ENCODE results near the gene IL21R.

The IL21R gene

DNA sequence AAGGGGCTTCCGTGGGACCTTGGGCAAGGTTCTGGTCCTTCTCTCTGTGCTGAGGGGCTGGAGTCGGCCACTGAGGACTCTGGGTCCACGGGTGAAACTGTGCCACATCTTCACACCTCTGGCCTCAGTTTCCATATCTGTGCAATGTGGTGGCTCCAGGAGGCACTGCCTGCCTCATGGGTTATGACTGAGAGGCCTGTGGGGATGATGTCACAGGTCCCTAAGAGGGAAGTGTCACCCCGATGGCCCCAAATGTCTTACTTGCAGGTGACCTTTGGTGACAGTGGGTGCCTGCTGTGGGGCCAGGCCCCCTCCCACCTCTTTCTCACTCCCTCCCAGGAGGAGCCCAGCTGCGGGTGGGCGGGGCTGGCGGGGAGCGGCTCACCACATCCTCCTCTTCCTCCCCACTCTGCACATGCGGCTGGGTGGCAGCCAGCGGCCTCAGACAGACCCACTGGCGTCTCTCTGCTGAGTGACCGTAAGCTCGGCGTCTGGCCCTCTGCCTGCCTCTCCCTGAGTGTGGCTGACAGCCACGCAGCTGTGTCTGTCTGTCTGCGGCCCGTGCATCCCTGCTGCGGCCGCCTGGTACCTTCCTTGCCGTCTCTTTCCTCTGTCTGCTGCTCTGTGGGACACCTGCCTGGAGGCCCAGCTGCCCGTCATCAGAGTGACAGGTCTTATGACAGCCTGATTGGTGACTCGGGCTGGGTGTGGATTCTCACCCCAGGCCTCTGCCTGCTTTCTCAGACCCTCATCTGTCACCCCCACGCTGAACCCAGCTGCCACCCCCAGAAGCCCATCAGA is at the start of gene IL21R:
IL21R (plus strand) TSS at position 407 of the 801 bp plus-strand sequence. CDS start 27,898 bp downstream, outside the sequence.
- peak; percentile 90 for DNase-seq

DNA sequence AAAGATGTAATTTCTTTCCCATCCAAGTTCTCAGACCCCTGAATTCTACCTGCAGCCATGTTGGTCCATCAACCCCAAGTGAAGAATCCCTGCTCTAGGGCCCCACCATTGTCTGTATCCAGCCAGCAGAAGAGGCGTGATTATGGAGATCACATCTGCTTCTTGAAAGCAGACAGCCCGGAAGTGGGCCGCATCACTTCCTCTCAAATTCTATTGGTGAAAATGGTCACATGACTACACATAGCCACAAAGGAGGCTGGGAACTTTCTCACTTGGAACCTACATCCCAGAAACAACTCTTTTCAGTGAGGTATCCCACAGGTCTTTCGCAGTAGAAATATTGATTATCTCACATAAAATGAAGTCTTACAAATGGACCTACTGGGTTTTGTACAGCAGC is 48.1 kb upstream of the IL21R start:
- no peak for DNase-seq

DNA sequence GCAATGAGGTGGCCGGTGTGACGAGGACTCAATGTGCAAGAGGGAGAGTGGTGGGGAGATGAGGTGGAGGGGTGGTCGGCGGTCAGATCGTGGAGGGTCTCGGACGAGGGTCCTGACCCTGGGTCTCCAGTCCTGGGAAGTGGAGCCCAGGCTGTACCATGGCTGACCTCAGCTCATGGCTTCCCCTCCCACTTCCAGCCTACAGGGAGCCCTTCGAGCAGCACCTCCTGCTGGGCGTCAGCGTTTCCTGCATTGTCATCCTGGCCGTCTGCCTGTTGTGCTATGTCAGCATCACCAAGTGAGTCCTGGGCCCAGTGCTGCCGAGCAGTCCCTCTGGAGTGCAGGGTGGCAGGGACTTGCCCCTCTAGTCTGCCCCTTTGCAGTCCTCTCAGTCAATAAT is 46.4 kb upstream of the IL21R start:
- no peak for DNase-seq

DNA sequence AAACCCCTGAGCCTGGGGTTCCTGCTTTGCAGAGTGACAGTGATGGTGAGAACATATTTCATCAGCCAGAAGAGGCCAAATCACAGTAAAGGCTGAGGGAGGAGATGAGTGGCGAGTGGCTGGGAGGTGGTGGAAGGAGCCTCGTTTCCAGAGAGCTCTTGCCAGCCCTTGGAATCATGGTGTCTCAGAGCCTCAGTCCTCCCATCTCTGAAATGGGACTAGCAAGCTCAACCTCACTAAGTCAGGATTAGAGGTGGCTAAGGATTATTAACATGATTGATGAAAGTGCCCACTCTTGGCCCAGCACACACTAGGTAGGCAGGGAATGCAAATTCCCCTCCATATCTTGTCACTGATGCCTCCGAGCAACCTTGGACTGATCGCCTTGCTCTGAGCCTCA is 45.2 kb upstream of the IL21R start:
- DNase-seq: no peak

DNA sequence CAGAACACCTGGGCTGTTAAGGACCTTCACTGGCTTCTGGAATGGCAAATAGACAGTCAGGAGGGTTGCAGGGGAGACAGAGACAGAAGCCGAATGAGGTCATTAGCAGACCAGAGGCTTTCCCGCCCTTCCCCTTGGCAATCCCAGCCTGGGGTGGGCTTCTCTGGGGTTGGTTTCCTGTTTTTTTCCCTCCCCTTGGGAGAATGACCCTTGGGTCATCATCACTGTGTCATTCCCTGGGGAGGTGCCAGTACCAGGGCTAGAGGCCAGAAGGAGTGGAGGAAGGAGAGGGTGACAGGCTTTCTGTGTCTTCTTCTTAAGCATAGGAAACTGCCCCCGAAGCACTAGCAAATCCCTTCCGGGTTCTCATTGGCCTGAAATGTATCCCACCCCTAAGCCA is 42.9 kb upstream of the IL21R start:
- no peak for DNase-seq

DNA sequence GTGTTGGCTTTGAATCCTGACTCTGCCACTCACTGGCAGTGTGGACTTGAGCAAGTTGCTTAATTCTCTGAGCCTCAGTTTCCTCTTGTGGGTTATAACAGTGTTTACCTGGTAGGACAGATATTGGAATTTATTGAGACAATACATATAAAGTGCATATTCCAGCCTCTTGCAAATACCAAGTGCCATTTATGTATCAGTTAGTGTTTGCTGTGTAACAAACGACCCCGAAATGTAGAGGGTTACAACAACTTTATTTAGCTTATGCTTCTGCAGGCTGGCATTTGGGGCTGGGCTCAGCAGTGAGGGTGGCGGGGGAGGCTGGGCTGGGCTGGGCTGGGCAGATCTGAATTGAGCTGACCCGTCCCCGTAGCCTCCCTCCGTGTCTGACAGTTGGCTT is 42.4 kb upstream of the IL21R start:
- DNase-seq: no peak

DNA sequence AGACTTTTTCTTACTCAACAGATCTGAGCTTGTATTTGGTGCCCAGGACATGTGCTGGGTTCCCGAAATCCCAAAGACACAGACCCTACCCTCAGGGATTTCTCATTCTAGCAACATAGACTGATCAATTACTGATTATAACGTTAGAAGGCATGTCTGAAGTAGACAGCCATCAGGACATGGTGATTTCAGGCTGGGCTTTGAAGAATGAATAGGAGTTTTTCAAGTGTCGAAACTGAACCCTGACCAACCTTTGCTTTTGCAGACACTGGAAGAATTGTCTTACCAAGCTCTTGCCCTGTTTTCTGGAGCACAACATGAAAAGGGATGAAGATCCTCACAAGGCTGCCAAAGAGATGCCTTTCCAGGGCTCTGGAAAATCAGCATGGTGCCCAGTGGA is 40.0 kb upstream of the IL21R start:
- DNase-seq: no peak

DNA sequence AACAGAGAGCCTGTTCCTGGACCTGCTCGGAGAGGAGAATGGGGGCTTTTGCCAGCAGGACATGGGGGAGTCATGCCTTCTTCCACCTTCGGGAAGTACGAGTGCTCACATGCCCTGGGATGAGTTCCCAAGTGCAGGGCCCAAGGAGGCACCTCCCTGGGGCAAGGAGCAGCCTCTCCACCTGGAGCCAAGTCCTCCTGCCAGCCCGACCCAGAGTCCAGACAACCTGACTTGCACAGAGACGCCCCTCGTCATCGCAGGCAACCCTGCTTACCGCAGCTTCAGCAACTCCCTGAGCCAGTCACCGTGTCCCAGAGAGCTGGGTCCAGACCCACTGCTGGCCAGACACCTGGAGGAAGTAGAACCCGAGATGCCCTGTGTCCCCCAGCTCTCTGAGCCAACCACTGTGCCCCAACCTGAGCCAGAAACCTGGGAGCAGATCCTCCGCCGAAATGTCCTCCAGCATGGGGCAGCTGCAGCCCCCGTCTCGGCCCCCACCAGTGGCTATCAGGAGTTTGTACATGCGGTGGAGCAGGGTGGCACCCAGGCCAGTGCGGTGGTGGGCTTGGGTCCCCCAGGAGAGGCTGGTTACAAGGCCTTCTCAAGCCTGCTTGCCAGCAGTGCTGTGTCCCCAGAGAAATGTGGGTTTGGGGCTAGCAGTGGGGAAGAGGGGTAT is 39.3 kb upstream of the IL21R start:
- DNase-seq: no peak

DNA sequence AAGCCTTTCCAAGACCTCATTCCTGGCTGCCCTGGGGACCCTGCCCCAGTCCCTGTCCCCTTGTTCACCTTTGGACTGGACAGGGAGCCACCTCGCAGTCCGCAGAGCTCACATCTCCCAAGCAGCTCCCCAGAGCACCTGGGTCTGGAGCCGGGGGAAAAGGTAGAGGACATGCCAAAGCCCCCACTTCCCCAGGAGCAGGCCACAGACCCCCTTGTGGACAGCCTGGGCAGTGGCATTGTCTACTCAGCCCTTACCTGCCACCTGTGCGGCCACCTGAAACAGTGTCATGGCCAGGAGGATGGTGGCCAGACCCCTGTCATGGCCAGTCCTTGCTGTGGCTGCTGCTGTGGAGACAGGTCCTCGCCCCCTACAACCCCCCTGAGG is 38.7 kb upstream of the IL21R start:
- no peak for DNase-seq

DNA sequence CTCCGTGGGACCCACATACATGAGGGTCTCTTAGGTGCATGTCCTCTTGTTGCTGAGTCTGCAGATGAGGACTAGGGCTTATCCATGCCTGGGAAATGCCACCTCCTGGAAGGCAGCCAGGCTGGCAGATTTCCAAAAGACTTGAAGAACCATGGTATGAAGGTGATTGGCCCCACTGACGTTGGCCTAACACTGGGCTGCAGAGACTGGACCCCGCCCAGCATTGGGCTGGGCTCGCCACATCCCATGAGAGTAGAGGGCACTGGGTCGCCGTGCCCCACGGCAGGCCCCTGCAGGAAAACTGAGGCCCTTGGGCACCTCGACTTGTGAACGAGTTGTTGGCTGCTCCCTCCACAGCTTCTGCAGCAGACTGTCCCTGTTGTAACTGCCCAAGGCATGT is 38.2 kb upstream of the IL21R start:
- DNase-seq: no peak

DNA sequence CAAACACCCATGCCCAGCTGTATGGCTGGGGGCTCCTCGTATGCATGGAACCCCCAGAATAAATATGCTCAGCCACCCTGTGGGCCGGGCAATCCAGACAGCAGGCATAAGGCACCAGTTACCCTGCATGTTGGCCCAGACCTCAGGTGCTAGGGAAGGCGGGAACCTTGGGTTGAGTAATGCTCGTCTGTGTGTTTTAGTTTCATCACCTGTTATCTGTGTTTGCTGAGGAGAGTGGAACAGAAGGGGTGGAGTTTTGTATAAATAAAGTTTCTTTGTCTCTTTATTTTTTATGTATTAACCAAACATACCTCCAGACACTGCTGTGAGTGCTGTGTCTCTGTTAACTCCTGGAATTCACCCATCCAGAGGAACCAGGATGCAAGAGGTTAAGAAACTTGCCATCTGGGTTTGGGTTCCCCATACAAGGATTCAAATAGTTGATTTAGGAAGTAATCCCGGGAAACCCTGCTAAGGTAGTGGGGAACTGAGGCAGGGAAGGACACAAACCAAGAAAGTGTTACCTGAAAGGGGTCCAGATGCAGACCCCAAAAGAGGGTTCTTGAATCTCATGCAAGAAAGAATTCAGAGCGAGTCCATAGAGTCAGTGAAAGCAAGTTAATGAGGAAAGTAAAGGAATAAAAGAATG is 37.4 kb upstream of the IL21R start:
- DNase-seq: no peak

DNA sequence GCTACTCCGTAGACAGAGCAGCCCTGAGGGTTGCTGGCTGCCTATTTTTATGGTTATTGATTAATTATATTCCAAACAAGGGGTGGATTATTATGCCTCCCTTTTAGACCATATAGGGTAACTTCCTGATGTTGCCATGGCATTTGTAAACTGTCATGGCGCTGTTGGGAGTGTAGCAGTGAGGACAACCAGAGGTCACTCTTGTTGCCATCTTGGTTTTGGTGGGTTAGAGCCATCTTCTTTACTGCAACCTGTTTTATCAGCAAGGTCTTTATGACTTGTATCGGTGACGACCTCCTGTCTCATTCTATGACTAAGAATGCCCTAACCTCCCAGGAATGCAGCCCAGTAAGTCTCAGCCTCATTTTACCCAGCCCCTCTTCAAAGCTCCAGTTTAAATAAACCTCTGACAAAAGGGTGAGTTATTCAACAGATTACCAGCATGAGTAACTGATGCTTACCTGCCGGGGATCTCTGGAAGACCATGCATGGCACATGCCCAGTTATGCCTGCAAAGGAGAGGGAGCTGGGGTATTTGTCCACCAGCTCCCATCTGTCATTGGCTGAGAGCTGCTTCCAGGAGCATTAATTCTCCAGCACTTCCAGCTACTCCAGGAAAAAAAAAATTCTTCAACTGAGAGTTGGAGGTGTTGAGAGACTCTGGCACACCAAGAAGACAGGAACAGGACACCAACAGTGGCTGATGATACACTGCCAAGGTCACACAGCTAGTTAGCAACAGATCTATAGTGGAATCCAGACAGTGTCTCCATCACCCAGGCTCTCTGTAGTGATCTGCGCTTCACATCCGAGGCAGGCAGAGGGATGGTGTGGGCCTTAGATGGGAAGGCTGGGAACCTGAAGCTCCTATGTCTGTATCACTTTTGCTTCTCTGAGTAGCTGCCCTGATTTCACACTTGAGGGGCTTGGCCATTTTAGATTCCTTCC is 36.6 kb upstream of the IL21R start:
- DNase-seq: no peak

DNA sequence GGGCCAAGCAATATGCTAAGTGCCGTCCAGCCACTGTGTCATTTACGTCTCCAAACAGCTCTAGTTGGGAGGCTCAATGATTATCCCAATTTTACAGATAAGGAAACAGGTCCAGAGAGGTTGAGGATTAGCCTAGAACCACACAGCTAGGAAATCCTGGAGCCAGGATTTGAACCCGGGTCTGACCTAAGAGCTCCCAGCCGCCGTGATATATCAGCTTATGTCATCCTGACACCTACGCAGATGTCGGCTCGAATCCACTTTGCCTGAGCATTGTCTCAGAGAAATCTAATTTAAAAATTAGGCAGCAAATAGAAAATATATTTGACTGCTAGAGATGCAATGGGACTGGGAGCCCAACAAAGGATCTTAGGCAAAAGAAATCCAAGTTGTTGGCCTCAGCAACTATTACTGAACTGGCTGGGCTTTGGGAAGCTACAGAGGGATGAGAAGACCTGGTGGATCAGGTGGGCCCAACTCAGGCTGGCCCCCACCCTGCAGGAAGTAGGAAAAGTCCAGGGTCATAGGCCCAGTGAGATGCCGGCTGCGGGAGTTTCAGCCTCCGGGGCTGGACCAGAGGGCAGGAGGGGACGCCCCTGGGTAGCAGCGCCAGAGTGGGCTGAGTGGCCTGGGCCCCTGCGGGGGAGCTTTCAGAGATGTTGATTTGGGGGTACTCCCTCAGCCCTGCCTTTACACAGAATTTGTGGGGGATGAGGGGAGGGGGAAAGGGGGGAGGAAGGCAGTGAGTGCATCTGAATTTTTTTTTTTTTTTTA is 35.1 kb upstream of the IL21R start:
- peak; percentile 81 for DNase-seq

DNA sequence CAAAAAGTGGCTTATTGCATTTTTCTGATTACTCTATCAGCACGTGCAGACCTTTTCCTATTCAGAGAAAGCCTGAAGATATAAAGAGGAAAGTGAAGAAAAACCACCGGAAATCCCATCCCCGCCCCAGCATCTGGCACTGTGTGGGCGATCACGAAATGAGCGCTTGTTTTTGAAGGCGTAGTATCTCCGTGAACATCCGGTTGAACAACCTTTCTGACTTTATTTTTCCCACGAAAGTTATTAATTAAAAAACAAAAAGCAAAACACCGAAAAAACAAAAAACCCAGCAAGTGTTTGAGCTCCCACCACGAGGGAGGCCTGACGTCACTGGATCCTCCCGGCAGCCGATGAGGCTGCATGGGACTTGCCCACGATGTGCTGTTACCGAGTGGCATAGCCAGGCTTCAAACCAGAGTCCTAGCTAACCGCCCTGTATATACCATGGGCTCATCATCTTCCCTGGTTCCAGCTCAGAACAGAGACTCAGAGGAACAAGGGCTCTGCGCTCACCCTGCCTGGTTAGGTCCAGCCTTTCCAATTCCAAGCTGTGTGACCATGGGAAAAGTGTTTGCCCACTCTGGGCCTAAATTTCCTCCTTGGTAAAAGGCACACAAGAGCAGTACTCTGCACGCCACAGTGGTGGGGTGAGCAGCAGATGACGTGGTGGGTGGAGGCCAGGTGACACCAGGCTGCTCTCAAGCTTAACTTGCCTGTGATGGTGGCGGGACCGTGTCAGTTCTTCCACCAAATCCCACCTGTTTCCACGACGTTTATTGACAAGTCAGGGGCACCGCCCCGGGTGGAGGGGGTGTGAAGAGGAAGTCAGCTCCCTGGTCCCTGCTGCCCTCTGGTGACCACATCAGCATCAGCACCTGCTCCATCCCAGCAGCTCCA is 34.3 kb upstream of the IL21R start:
- DNase-seq: peak; percentile 91

DNA sequence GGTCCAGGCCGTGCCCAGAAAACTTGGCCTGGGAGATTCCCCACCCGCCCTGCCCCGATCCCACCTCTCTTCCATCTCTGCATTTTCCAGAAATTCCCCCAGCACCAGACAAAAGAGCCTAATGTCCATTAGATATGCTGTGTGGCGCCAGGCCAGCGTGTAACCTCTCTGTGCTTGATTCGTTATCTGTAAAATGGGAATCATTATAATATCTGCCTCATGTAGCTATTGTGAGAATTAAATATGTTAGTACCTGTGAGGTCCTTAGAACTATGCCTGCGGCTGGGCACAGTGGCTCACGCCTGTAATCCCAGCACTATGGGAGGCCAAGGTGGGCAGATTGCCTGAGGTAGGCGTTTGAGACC is 33.6 kb upstream of the IL21R start:
- DNase-seq: no peak

DNA sequence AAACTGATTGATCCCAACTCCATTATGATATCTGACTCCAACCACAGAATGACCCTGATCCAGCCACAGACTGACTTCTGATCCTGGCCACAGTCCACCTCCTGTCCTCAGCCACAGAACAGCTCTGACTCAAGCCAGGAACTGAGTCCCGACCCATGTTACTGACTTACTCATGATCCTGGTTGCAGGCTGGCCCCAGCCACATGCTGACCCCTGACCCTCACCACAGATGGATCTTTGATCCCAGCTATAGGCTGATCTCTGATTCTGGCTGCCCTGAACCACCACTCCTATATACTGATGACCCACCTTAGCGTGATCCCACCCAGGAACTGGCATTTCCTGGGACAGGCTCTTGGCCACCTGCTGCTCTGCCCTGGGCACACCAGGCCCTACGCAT is 32.2 kb upstream of the IL21R start:
- no peak for DNase-seq

DNA sequence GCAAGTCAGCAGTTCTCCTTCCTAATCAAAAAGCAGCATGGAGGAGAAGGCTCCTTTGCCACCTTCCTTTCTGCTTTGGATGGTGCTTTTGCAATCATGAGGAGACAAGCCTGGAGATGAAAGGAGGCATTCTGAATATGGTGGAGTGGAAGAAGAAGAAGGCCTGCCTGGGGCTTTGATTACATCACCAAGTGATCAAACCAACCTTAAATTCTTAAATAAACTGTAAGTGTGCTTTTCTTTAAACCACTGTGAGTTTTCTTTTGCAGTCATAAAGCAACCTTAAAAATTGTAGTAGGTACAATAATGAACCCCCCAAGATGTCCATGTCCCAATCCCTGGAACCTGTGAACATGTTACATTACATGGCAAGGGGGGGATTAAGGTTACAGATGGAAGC is 31.7 kb upstream of the IL21R start:
- DNase-seq: peak; percentile 4

DNA sequence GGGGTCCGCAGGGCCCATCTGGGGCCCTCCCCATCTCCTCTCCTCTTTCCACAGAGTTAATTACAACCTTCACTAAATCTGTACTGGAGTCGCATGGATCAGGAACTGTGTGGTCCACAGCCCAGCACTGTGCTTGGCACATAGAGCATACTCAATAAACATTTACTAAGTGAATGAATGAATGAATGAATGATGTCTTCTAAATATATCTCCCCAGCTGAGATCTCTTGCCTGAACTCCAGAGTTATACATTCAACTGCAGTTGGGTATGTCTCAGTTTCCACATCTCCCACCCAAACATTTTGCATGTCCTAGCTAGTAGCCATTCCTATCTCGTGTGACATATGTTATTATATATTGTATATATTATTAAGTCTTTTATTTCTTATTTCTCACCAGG is 28.7 kb upstream of the IL21R start:
- DNase-seq: no peak

DNA sequence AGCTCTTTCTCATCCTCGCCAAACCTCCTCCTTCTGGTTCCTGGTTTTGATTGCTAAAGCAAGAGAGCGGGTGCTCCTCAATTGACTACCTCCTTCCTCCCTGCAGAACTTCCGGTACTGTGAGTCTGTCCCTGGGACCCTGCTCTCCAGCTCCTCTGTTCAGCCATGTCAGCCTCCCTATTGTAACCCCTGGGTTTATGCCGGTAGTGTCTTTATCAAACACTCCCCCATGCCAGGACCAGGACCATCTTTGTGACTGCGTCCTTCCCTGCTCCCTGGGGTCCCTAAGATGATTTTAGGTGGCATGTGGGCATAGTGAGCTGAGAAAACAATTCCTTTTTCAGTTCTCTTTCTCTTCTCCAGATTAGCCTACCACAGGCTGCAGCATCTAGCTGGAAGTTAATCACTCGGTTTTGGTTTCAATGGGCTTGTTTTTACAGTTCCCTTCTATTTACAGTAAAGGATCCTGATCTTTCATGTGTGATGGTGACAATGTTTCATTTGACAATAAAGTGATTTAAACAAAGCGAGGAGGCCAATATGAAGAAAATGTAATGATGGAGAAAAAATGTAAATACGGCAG is 27.7 kb upstream of the IL21R start:
- peak; percentile 60 for DNase-seq

DNA sequence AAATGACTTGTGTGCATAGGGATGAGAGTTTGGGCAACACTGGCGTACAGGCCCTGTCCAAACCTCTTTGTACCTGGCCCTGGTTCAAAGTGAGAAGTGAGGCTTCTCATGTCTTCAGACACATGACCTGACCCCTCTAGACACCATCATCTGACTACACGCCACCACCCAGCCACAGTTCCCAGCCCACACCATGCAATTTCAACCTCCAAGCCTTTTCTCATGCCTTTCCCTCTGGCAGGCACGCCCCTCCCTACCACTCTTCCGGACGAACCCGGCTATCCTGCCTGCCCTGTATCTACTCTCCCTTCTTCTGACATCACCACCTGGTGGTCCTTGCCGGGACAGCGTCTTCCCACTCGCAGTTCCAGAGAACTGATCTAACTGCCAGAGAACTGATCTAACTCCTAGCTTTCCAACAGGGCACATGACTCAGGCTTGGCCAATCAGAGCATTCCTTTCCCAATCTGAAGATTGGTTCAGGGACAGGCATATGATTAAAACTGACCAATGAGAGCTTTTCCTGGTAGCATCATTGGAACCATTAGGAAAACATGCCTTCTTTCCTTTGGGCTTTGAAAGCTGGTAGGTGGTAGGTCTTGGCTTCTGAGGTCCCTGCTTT is 27.1 kb upstream of the IL21R start:
- DNase-seq: peak; percentile 82

Data from activated CD8-positive, alpha-beta memory T cell treated with anti-CD3 and anti-CD28 coated beads, Interleukin-2, amount 50 U/mL, for 48 hours (primary cell).